ENCODE data around the gene CLTA.
A peak's percentile ranks its signal among the peaks of the same experiment; 100 is the strongest.
"Not testable (repeated sequence)": the region's sequence is repeated elsewhere in the genome, so short reads cannot be mapped to it uniquely, and the experiment has no call there.

Gene CLTA

DNA sequence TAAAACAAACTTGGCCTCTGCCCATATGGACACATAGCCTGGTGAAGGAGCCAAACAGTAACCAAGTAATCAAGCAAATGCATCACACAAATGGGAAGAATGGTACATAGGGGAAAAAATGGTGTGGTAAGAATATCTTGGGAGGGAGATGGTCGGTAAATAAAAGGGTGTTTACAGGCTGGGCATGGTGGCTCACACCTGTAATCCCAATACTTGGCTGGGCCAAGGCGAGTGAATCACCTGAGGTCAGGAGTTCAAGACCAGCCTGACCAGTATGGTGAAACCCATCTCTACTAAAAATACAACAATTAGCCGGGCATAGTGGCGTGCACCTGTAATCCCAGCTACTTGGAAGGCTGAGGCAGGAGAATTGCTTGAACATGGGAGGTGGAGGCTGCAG is 31.2 kb upstream of the CLTA start:
- not testable (repeated sequence) for DNase-seq

DNA sequence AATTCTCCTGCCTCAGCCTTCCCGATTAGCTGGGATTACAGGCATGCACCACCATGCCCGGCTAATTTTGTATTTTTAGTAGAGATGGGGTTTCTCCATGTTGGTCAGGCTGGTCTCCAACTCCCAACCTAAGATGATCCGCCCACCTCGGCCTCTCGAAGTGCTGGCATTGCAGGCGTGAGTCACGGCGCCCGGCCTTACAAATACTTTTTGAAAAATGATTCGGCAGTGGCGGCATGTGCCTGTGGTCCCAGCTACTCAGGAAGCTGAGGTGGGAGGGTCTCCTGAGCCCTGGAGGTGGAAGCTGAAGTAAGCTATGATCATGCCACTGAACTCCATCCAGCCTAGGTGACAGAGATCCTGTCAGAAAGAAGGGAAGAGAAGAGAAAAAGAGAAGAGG is 30.6 kb upstream of the CLTA start:
- not testable (repeated sequence) for DNase-seq

DNA sequence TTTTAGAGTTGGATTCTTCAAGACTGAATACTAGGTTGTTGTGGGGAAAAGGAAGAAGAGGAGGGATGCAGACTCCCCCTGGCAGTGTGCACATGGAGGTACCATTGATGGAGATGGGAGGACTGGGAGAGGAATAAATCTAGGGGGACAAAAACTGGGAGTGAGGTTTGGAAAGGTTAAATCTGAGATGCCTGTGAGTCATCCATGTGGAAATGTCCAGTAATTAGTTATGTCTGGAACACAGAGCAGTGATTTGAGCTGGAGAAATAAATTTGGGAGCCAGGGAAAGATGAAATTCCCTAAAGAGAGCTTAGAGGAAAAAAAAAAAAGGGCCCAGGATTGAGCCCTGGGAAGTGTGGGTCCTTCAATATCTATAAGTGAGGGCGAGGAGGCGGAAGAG is 29.5 kb upstream of the CLTA start:
- no peak for DNase-seq

DNA sequence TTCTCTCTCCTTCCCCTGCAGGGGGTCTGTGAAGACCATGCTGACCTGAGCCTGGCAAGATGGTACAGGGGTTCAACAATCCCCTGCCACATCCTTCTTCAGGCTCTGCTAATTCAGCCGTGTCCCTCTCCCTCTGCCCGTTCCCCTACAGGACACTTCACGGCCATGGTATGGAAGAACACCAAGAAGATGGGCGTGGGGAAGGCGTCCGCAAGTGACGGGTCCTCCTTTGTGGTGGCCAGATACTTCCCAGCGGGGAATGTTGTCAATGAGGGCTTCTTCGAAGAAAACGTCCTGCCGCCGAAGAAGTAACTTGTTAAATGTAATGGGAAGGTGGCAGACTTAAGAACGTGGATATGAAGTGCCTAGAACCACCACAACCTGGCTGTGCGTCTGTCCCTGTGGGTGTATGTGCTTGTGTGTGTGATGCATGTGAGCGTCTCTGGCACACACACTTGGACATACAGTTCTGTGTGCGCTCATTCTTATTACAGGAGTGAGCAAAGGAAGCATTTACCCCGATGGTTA is 28.4 kb upstream of the CLTA start:
- DNase-seq, result no peak

DNA sequence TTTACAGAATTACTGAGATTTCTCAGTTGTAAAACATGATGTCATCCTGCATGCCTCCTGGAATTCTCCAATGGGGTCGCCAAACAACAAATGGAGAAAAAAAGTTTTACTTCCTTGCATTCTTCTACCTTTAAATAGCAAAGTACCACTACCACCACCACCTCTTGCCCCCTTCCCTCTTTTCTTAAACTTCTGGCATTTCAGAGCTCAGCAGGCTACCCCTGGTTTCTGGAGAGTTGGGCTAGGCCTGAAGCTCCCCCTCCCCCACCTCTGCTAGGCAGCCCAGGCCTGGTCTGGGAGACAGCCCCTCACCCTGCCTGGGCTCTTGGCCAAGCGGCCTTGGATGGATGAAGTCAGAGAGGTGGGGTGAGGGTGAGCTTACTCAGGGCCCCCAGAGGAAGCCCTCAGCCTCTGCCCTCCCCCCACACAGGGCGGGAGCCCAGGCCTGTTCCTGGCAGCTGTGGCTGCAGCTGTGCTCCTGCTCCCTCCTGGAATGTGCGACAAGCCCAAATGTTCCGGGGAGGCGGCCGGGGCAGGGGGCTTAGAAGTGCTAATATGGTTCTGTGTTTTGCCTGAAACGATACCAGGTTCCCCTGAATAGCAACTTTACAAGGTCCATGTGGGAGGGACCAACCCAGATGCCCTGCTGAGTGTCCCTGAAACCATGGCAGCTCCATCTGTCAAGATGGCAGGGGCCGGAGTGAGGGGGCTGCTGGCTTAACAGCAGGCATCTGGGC is 27.5 kb upstream of the CLTA start:
- no peak for DNase-seq

DNA sequence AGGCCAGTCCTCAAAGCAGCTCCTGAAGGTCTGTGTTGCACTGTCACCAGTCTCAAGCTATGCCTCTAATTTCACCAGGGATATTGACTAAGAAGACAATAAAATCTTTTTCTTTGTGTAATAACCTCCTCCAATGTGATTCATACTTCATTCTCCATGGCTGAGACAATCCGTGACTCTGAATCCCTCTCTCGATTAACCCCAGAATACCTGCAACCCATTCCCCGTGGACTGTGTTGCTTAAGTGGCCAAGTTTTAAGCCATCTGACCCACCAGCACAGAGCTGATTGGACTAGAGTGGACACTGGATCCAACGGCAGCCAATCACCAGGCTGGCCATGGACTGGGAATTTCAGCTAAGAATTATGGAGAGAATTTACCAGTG is 26.9 kb upstream of the CLTA start:
- DNase-seq, result no peak

DNA sequence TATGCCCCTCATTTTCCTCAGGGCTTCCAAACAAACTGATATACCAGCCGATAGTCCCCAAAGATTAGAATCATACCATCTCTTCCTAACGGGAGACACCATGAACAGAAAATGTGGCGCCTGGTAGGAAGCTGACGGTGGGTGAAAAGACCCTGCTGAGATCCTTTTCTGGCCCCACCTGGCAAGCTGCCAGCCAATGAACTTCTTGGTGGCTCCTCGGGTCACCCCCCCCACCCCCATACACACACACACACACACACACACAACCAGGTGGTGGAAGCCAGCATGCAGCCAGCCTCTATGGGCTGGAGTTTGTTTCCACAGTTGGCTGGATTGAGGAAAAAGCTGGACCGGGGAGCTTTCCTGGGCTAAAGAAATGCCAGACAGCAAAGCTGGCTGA is 26.3 kb upstream of the CLTA start:
- DNase-seq, result no peak

DNA sequence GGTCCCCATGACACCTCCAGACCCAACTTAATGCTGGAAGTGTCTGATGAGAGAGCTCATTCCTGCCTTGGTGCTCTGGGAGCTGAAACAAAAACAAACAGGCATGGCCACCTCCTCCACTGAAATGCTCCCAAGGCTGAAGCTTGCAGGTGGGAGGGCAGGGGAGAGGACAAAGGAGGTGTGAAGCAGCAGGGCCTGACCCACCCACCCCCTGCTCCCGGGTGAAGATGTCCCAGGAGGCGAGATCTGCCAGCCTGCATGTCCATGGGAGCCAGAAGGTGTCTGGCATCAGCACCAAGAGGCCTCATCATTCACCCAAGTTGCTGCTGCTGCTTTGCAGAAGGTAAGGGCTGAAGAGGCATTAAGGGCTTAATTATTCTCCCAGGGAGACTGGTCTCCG is 25.7 kb upstream of the CLTA start:
- DNase-seq, result peak in 1 of 3 experiments; percentile 2

DNA sequence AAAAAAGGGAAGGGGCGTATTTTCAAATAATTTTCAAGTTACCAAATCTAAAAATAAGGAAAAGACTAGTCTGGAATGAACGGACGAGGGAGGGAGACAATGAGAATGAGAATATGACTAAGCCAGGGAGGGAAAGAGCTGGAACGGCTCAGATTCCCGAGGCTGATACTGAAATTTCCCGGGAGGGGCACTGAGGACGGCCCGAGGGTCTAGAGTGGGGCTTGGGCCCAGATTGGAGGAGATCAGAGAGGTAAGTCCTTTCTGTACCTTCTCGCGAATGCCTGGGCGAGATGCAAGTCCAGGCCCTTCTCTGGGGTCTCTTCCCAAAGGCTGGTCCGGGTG is 24.9 kb upstream of the CLTA start:
- DNase-seq, result no peak

DNA sequence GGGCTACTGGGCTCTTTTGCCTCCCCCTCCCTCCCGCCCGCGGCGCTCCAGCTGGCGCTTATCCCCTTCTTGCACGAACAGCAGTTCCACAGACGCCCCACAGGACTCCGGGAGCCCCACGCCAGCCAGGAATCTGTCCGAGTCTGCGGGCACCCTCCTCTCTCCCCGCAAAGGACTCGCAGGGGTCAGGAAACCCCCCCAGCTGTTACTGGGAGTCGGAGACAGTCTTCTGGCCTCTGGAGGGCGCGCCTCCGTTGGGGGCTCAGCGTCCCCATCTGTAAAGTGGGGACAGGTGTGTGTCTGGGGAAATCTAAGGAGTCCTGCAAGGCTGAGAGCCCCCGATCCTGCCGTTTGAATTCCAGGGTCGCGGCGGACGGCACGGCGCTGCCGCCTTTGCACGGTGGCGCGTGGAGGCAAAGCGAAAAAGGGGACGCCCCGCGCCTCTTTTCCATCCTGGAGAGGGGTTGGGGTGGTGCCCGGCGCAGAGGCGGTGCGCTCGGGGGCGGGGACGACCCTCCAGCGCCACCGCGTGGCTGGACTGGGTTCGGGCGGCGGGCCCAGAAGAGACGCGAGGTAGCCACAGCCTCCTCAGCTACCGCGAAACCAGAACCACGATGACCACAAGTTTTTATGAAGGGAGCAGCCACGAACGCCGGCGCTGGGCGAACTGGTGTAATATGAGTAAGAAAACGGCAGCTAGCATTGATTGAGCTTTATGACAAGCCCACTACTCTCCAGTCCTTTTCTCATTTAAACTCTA is 24.4 kb upstream of the CLTA start:
- DNase-seq, result peak; percentile 47 to 65 (median 52)

DNA sequence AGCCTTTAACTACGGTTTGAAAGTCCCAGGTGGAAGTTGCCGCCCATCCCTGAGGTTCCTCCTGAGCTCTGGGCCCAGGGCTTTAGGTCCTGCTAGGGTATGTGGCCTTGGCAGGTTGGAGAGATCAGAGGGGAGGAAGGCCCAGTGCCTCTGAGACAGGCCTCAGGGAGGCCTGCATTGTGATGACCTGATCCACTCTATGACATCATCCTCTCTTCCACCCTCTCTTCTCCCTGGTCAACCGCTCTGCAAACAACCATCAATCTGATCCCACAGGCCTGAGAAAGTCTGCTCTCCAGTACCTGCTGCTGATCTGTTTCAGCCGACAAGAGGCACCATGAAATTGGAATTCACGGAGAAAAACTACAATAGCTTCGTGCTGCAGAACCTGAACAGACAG is 21.6 kb upstream of the CLTA start, which contains the start of gene CCIN:
TSS of gene CCIN (plus strand) at position 223 of the 400 bp plus-strand sequence. CDS start at position 338, 115 bp downstream.
- DNase-seq, result no peak

DNA sequence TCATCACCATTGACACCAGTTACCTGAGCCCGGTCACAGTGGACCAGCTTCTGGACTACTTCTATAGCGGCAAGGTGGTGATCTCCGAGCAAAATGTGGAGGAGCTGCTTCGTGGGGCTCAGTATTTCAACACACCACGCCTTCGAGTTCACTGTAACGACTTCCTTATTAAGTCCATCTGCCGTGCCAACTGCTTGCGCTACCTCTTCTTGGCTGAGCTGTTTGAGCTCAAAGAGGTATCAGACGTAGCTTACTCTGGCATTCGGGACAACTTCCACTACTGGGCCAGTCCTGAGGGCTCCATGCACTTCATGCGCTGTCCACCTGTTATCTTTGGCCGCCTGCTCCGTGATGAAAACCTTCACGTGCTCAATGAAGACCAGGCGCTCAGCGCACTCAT is 21.0 kb upstream of the CLTA start:
- DNase-seq, result no peak

DNA sequence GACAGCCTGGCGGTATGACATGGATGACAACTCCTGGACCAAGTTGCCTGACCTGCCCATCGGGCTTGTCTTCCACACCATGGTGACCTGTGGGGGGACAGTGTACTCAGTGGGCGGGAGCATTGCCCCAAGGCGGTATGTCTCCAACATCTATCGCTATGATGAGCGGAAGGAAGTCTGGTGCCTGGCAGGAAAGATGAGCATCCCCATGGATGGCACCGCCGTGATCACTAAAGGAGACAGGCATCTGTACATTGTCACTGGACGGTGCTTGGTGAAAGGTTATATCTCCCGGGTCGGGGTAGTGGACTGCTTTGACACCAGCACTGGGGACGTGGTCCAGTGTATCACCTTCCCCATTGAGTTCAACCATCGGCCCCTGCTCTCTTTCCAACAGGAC is 20.2 kb upstream of the CLTA start:
- no peak for DNase-seq

DNA sequence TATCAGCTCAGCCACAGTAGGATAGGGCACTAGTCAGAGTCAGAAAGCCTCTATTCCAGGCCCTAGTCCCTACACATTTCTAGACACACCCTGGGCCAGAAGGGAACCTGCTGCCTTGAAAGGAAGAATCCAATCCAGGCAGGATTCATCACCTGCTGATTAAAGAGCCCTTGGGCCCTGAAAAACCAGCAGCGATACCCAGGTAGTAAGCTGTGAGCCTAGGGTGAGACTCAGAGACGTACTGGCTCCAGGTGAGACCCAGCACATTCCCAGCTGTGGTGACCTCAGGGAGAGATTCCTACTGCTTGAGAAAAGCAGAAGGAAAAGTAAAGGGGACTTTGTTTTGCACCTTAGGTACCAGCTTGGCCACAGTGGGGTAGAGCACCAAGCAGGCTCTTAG is 16.9 kb upstream of the CLTA start:
- DNase-seq, result no peak

DNA sequence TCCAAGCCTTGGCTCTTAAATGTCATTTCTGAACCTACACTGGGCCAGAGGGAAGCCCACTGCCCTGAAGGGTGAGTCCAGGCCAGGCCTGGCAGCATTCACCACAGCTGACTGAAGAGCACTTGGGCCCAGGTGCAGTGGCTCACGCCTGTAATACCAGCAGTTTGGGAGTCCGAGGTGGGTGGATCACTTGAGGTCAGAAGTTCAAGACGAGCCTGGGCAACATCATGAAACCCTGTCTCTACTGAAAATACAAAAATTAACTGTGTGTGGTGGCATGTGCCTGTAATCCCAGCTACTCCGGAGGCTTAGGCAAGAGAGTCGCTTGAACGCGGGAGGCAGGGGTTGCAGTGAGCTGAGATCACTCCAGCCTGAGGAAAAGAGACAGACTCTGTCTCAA is 16.4 kb upstream of the CLTA start:
- DNase-seq, result no peak

DNA sequence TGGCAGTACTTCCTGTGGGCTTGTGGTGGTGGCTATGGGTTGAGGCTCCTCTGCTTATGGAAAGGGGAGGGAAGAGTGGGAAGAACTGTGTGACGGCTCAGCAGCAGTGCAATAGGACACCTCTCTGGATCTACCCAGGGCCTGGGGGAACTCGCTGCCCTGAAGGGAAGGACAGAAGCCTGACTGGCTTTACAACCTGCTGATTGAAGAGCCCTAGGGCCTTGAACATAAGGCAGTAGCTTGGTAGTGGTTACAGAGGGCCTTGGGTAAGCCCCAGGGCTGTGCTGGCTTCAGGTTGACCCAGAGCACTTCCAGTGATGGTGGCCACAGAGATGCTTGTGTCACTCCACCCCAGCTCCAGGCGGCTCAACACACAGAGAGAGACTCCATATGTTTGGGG is 16.0 kb upstream of the CLTA start:
- no peak for DNase-seq

DNA sequence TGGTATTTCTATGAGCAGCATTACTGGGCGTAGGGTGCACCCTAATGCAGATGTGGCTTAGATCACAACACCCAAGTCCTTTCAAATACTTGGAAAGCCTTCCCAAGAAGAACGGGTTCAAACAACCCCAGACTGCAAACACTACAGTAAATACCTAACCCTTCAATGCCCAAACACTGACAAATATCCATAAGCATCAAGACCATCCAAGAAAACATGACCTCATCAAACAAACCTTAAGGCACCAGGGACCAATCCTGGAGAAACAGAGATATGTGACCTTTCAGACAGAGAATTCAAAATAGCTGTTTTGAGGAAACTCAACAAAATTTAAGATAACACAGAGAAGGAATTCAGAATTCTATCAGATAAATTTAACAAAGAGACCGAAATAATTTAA is 15.5 kb upstream of the CLTA start:
- not testable (repeated sequence) for DNase-seq

DNA sequence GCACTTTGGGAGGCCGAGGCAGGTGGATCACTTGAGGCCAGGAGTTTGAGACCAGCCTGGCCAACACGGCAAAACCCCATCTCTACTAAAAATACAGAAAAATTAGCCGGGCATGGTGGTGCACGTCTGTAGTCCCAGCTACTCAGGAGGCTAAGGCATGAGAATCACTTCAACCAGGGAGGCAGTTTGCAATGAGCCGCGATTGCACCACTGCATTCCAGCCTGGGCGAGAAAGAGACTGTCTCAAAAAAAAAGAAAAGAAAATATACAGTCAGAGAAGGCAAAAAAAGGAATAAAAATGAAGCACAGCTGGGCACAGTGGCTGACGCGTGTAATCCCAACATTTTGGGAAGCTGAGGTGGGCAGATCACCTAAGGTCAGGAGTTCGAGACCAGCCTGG is 14.2 kb upstream of the CLTA start:
- not testable (repeated sequence) for DNase-seq

DNA sequence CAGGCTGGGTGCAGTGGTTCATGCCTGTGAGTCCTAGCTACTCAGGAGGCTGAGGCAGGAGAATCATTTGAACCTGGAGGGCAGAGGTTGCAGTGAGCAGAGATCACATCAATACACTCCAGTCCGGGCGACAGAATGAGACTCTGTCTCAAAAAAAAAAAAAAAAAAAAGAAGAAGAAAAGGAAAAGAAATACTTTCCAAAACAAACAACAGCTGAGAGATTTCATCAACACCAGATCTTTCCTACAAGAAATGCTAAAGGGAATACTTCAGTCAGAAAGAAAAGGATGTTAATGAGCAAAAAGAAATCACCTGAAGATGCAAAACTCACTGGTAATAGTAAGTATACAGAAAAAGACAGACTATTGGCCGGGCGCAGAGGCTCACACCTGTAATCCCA is 13.2 kb upstream of the CLTA start:
- no peak for DNase-seq

DNA sequence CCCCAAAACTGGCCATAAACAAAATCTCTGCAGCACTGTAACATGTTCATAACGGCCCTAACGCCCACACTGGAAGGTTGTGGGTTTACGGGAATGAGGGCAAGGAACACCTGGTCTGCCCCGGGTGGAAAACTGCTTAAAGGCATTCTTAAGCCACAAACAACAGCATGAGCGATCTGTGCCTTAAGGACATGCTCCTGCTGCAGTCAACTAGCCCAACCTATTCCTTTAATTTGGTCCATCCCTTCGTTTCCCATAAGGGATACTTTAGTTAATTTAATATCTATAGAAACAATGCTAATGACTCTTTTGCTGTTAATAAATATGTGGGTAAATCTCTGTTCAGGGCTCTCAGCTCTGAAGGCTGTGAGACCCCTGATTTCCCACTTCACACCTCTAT is 10.5 kb upstream of the CLTA start:
- not testable (repeated sequence) for DNase-seq

DNA sequence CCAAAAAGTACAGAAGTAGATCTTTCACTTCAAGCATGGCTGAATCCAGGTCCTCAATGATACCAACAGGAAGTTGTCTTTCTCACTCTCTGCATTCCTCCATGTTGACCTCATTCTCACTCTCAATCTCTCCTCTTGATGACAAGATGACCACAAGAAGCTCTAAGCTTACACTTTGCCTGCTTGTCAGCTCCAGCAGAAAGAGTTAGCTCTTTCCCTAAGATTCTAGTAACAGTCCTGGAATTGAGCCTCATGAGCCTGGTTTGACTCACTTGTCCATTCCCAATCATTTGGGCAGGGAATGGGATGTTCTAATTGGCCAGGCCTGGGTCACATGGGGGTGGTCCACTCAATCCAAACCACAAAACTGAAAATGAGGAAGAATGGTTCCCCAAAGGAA is 3.3 kb upstream of the CLTA start:
- DNase-seq, result no peak

DNA sequence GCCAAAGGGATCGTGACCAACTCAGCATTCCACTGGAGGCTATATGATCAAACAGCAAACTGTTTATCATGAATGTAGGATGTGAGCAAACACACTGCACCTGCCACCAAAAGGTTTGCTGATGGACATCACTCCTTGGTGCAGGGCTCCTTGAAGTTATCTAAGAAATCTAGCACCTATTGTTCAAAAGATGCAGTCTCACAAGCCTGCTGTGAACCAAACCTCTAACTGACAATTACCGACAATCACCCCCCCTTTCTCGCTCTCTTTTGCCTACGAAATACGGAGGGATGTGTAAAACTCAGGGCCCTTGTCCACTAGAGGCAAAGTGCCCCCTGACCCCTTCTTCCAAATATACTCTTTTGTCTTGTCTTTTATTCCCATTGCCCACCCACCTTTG is 2.5 kb upstream of the CLTA start:
- DNase-seq, result no peak

DNA sequence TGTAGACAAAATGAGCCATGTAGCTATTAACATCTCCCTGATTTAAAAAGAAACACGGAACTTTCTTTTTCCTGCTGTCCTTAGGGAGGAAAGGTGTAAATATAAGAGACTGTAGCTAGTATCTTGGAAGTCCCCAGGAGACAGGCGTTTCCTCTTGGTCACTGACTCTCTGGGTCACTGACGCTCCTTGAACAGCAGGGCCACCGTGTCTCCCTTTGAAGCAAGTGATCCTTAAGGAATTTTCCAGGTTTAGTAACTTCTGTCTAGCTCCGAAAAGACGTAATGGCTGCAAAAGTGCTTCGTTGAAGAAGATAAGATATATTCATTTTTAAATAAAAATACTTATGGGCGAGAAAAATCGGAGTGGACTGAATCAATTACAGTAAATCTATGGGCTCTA is 745 bp upstream of the CLTA start:
- DNase-seq, result peak in 1 of 3 experiments; percentile 56

DNA sequence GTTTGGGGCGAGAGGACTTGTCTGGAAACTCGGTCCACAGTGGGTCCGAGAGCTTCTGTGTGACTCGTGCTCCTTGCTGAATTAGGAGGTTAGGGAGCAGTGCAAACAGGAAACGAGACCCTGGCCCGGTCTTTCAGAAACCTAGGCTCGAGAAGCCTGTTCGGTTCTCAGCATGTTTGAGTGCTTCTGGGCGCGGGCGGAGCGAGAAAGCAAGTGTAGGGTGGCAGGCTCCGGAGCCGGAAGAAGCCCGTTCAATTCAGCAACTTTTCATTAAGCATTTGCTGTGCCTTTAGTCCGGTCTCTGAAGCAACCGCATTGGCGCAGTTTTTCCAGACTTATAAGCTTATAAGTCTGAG is 547 bp downstream of the CLTA start:
- peak in 2 of 3 experiments; percentile 5 to 60 for DNase-seq

DNA sequence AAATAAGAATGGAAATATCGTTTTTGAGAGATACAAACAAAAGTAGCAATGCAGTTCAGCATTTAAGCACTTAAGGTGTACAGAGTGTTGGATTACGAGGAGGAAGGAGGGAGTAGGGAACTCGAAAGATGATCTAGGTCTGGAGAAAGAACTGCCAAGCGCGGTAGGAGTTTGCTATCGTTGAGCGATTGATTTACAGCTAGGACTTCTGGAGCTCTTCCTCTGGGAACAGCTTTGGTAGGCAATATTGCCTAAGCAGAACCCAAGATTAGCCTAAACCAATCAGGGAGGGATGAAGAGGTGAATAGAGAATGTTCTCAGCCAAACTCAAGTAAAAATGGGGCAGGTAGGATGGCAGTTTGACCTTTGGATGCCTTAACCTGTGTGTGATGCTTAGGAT is 965 bp downstream of the CLTA start:
- peak in 1 of 3 experiments; percentile 18 for DNase-seq
